B cell (primary cell): ENCODE data around the gene KIF27. TPM values are rescaled to one million over a fixed set of nuclear protein-coding genes. Genes with fewer than 3 reads are reported as not detected.

Source experiments
- ATAC-seq: fragments of 200-7000 bp; cut with Tn5 transposase; one replicate; pipeline ENCODE4 v1.10.0; 2021; ENCODE audit warnings: low read depth, mild to moderate bottlenecking, moderate number of reproducible peaks, moderate library complexity
- CTCF ChIA-PET: fragments of 350-600 bp; sonication (Branson Sonifier 250); formaldehyde crosslinking; loops from one replicate; lab custom pipeline; 2021; ENCODE audit warnings: antibody characterized with exemption, inconsistent platforms; lab: Charles Lee
- POLR2A ChIA-PET: fragments of 350-600 bp; sonication (Branson Sonifier 250); formaldehyde crosslinking; loops from one replicate; lab custom pipeline; 2021; ENCODE audit warnings: antibody characterized with exemption; lab: Charles Lee
- DNase-seq: peaks from one replicate; pipeline ENCODE4 v3.0.0; 2013
- H2AFZ ChIP-seq: 2 replicates; pipeline ENCODE4 v1.6.1; 2012; ENCODE audit warnings: mild to moderate bottlenecking, low read depth, low read length; ENCODE audit not compliant: insufficient read depth, poor library complexity, severe bottlenecking
- H3K27ac ChIP-seq, 2 donors: 1 replicate in 1 of 2; 2 replicates in 1 of 2; pipeline ENCODE4 v1.5.1; 2012 to 2013; ENCODE audit warnings: low read length in 2 of 2, mild to moderate bottlenecking in 2 of 2, moderate library complexity in 1 of 2
- H3K27me3 ChIP-seq, 4 experiments: fragments of 200-600 bp in 1 of 4; sonication (generic) in 1 of 4; replicated peaks in 1 of 4; 1 replicate in 2 of 4; 2 replicates in 2 of 4; pipeline versions ENCODE4 v1.6.1 to v1.7.0; 2013 to 2016; ENCODE audit warnings: low read length in 3 of 4, mild to moderate bottlenecking in 2 of 4, mixed read lengths in 1 of 4, moderate library complexity in 1 of 4; ENCODE audit not compliant: insufficient read depth in 4 of 4, control insufficient read depth in 3 of 4; ENCODE audit errors: control extremely low read depth in 1 of 4
- H3K36me3 ChIP-seq, 2 experiments: replicated peaks in 1 of 2; 1 replicate in 1 of 2; 2 replicates in 1 of 2; pipeline versions ENCODE4 v1.6.1 to v1.7.1; 2013; ENCODE audit warnings: low read length in 1 of 2; ENCODE audit not compliant: insufficient read depth in 2 of 2, control insufficient read depth in 1 of 2; ENCODE audit errors: control extremely low read depth in 1 of 2, extremely low read depth in 1 of 2
- H3K4me1 ChIP-seq, 2 donors: fragments of 200-600 bp in 1 of 2; sonication (generic) in 1 of 2; 1 replicate in 1 of 2; 2 replicates in 1 of 2; pipeline versions ENCODE4 v1.5.1 to v1.6.1; 2013 to 2017; ENCODE audit warnings: low read length in 2 of 2; ENCODE audit not compliant: control insufficient read depth in 2 of 2, insufficient read depth in 2 of 2
- H3K4me2 ChIP-seq: replicated peaks from 2 replicates; pipeline ENCODE3; 2012; ENCODE audit warnings: mild to moderate bottlenecking, low read depth, low read length; ENCODE audit not compliant: poor library complexity, severe bottlenecking
- H3K4me3 ChIP-seq, 5 experiments: fragments of 200-600 bp in 1 of 5; sonication (generic) in 1 of 5; 1 replicate in 3 of 5; 2 replicates in 2 of 5; pipeline versions ENCODE4 v1.5.1 to v1.7.0; 2011 to 2016; ENCODE audit warnings: low read length in 4 of 5, mild to moderate bottlenecking in 4 of 5, low read depth in 2 of 5, control low read depth in 1 of 5, moderate library complexity in 1 of 5; ENCODE audit not compliant: insufficient read depth in 1 of 5; ENCODE audit errors: control extremely low read depth in 1 of 5, extremely low read depth in 1 of 5
- H3K79me2 ChIP-seq: fragments of 200-600 bp; sonication (generic); one replicate; pipeline ENCODE4 v1.6.0; 2016; ENCODE audit warnings: low read length; ENCODE audit not compliant: control insufficient read depth, insufficient read depth
- H3K9ac ChIP-seq: fragments of 200-600 bp; sonication (generic); 2 replicates; pipeline ENCODE4 v1.6.1; 2017; ENCODE audit warnings: mild to moderate bottlenecking, low read length, moderate library complexity
- H3K9me3 ChIP-seq, 3 donors: one replicate each; pipeline versions ENCODE4 v1.6.1 to v1.7.1; 2013; ENCODE audit warnings: low read length in 2 of 3; ENCODE audit not compliant: control insufficient read depth in 2 of 3, insufficient read depth in 1 of 3; ENCODE audit errors: control extremely low read depth in 1 of 3
- H4K20me1 ChIP-seq: 2 replicates; pipeline ENCODE4 v1.6.0; 2012; ENCODE audit warnings: mild to moderate bottlenecking, low read length; ENCODE audit not compliant: insufficient read depth, control insufficient read depth, poor library complexity, severe bottlenecking
- H3K27ac Mint-ChIP-seq: one replicate; pipeline ENCODE4 v1.8.0; 2021; ENCODE audit warnings: mixed read lengths
- H3K27me3 Mint-ChIP-seq: one replicate; pipeline ENCODE4 v1.8.0; 2021; ENCODE audit warnings: mixed read lengths
- H3K4me1 Mint-ChIP-seq: one replicate; pipeline ENCODE4 v1.8.0; 2021; ENCODE audit warnings: mixed read lengths
- H3K4me3 Mint-ChIP-seq: one replicate; pipeline ENCODE4 v1.8.0; 2021; ENCODE audit warnings: mixed read lengths
- H3K9me3 Mint-ChIP-seq: one replicate; pipeline ENCODE4 v1.8.0; 2022; ENCODE audit warnings: mixed read lengths; ENCODE audit not compliant: insufficient read depth
- CTCF ChIP-seq: fragments of 200-600 bp; IDR thresholded peaks from one replicate; pipeline ENCODE4 v1.8.0; 2022; ENCODE audit warnings: antibody characterized with exemption, mild to moderate bottlenecking
- EZH2 ChIP-seq: IDR thresholded peaks from 2 replicates; pipeline ENCODE4 v1.6.1; 2012; ENCODE audit warnings: borderline replicate concordance, low read depth, mild to moderate bottlenecking, moderate library complexity, low read length; ENCODE audit not compliant: insufficient read depth, poor library complexity, severe bottlenecking
- WGBS: methylation state at CpG from one replicate; pipeline ENCODE4 v1.1.5; 2013; ENCODE audit warnings: missing lambda C conversion rate; ENCODE audit not compliant: insufficient coverage; 5-methylcytosine and 5-hydroxymethylcytosine counted together
- intact Hi-C: fragments of 100-400 bp; cut with micrococcal nuclease; formaldehyde crosslinking; loops from one replicate; pipeline ENCODE4 v1.10.0; 2022
- polyA plus RNA-seq: library from polyadenylated mRNA; depleted of rRNA; stranded (reverse); fragments of >200 nt; gene quantifications from 2 replicates; pipeline ENCODE4 v1.2.3, GENCODE V29; 2012
- total RNA-seq, 2 donors: library from RNA; stranded (reverse); fragments of 120-200 nt in 1 of 2; gene quantifications; 1 replicate in 1 of 2; 2 replicates in 1 of 2; pipeline versions ENCODE4 v1.2.3 to v1.2.4, GENCODE V29; 2013 to 2022

Gene KIF27
- total and polyA plus RNA-seq, 2 donors (not counting 1 experiment from before 2014, with no cell fraction given), result 0.76 to 10.0 TPM

GRCh38 chr9:83932851-83933250 lies 11.6 kb upstream of the KIF27 start:
- no peaks in the 10 kb centered on the region for H3K27me3 ChIP-seq
- H3K27me3 Mint-ChIP-seq, result peaks cover 2% of the 10 kb centered on the region
- H3K36me3 ChIP-seq, result no peaks in the 10 kb centered on the region
- H3K4me3 Mint-ChIP-seq, result no peak overlapping the region
- no peak for ATAC-seq
- no peak overlapping the region for H3K27ac ChIP-seq
- no peaks in the 10 kb centered on the region for H3K9me3 ChIP-seq
- ChIA-PET POLR2A (no interaction called here), CTCF (interaction anchor here (1.2 kb wide), 1 partner anchor 241 kb away, joined by 3 read pairs; no protein-coding TSS in a partner anchor)
- H3K4me3 ChIP-seq, result no peak overlapping the region
- H3K9me3 Mint-ChIP-seq, result no peaks in the 10 kb centered on the region
- DNase-seq, result no peak
- intact Hi-C loops, result no loop called here
- no peaks in the 10 kb centered on the region for H3K79me2 ChIP-seq
- no peak overlapping the region for H2AFZ ChIP-seq
- no peak overlapping the region for H3K4me2 ChIP-seq
- WGBS, result 100% methylated on average over 1 of the region's 5 CpGs
- H3K4me1 ChIP-seq, result no peaks in the 10 kb centered on the region
- H3K27ac Mint-ChIP-seq, result no peak overlapping the region
- no peaks in the 10 kb centered on the region for H4K20me1 ChIP-seq
- H3K9ac ChIP-seq, result no peak overlapping the region
- H3K4me1 Mint-ChIP-seq, result no peaks in the 10 kb centered on the region
- TF ChIP-seq CTCF (no peak), EZH2 (no peak)

- WGBS, result no CpG with 5 or more reads among the region's 2 CpGs
- Histone ChIP-seq H2AFZ (no peak overlapping the region), H3K36me3 (no peaks in the 10 kb centered on the region), H3K27ac (no peak overlapping the region), H3K4me2 (no peak overlapping the region), H3K4me3 (no peak overlapping the region), H4K20me1 (no peaks in the 10 kb centered on the region), H3K27me3 (no peaks in the 10 kb centered on the region), H3K9ac (no peak overlapping the region), H3K9me3 (no peaks in the 10 kb centered on the region), H3K79me2 (no peaks in the 10 kb centered on the region), H3K4me1 (no peaks in the 10 kb centered on the region)
- ChIA-PET POLR2A (no interaction called here), CTCF (interaction anchor here (1.2 kb wide), 1 partner anchor 9 kb away, joined by 3 read pairs; no protein-coding TSS in a partner anchor)
- DNase-seq (no peak), ATAC-seq (no peak)
- intact Hi-C loops, result no loop called here
- Mint-ChIP-seq H3K4me1 (no peaks in the 10 kb centered on the region), H3K4me3 (no peak overlapping the region), H3K9me3 (no peaks in the 10 kb centered on the region), H3K27ac (no peak overlapping the region), H3K27me3 (peaks cover 4% of the 10 kb centered on the region)
- no peak for TF ChIP-seq CTCF
- no peak for TF ChIP-seq EZH2
Observed at GRCh38 chr9:83932011-83932410, 10.8 kb upstream of the KIF27 start.
